Urinary bladder (tissue), 4 donors: ENCODE data around the gene MLYCD. TPM values are rescaled to one million over a fixed set of nuclear protein-coding genes. Genes with fewer than 3 reads are reported as not detected.
"Not testable (repeated sequence)": the region's sequence is repeated elsewhere in the genome, so short reads cannot be mapped to it uniquely, and the experiment has no call there.

Experiments
- DNase-seq: peaks from one replicate; pipeline ENCODE4 v3.0.0-alpha.2; 2015; ENCODE audit errors: extremely low spot score
- H3K27ac ChIP-seq: one replicate; pipeline ENCODE4 v1.5.1; 2013; ENCODE audit warnings: low read depth, mild to moderate bottlenecking, moderate library complexity
- H3K36me3 ChIP-seq: one replicate; pipeline ENCODE4 v1.6.1; 2013; ENCODE audit warnings: mild to moderate bottlenecking, moderate library complexity; ENCODE audit not compliant: insufficient read depth
- H3K4me1 ChIP-seq: one replicate; pipeline ENCODE4 v1.6.1; 2013; ENCODE audit warnings: mild to moderate bottlenecking, moderate library complexity; ENCODE audit not compliant: insufficient read depth
- H3K4me3 ChIP-seq: one replicate; pipeline ENCODE4 v1.5.1; 2013; ENCODE audit warnings: low read depth, low read length
- WGBS: extraction: QIAGEN DNeasy Blood & Tissue Kit; methylation state at CpG from one replicate; pipeline ENCODE4 v1.1.7; 2013; 5-methylcytosine and 5-hydroxymethylcytosine counted together
- polyA plus RNA-seq: library from polyadenylated mRNA; stranded (reverse); fragments of 200-250 nt; gene quantifications from one replicate; pipeline ENCODE4 v1.2.3, GENCODE V29; 2013
- total RNA-seq: library from RNA; depleted of rRNA; stranded (reverse); fragments of >200 nt; gene quantifications from one replicate; pipeline ENCODE4 v1.2.3, GENCODE V29; 2014
- donor health status: healthy with polysubstance abuse.
- donor health status: healthy.

Gene MLYCD
- total and polyA plus RNA-seq, 2 donors: 3.8 to 4.6 TPM

- Histone ChIP-seq H3K36me3 (no peaks in the 10 kb centered on the region), H3K27ac (no peak overlapping the region), H3K4me3 (no peak overlapping the region), H3K4me1 (no peaks in the 10 kb centered on the region)
- DNase-seq: no peak
- WGBS: 67% methylated on average over 12 of the region's 12 CpGs
Measured at GRCh38 chr16:83934684-83934977, 35.7 kb downstream of the MLYCD start.

DNA sequence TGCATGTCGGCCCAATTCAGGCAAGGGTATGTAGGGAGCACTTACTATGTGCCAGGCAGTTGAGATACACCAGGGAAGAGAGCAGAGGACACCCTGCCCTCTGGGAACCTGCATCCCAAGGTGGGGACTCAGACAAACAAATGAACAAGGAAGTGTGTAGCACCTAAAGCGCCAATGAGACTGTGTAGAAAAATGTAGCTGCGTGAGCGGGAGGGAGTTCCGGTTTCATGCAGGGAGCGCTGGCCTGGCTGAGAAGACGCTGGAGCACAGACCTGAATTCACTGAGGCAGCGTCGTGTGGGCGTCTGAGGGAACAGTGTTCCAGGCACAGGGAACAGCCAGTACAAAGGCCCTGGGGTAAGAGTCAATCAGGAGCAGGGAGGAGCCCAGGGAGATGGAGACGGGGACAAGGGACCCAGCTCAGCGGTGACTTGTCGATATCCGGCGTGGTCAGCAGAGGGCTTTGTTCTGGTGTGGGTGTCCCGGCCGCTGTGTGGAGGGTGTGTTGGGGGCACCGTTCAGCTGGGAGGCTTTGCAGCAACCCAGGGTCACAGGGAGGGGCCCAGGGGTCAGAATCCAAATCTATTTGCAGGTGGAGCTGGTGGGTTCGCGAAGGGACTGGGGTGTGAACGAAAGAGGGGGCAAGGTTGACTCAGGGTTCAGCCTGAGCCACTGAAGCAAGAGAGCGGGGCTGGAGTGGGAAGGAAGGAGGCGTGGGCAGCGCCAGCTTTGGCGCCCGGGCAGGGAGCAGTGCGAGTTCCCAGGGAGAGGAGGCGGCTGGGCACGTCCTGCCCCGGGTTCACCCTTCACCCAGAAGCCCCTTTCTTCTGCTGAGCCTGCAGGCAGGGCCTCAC, 36.3 kb downstream of the MLYCD start:
- no peak for DNase-seq
- H3K4me3 ChIP-seq: no peak overlapping the region
- no peaks in the 10 kb centered on the region for H3K36me3 ChIP-seq
- WGBS: 87% methylated on average over 30 of the region's 30 CpGs
- H3K27ac ChIP-seq: no peak overlapping the region
- H3K4me1 ChIP-seq: no peaks in the 10 kb centered on the region

- no peak overlapping the region for H3K4me3 ChIP-seq
- H3K27ac ChIP-seq: no peak overlapping the region
- 79% methylated on average over 10 of the region's 10 CpGs for WGBS
- no peak for DNase-seq
- no peaks in the 10 kb centered on the region for H3K36me3 ChIP-seq
- no peaks in the 10 kb centered on the region for H3K4me1 ChIP-seq
Measured at GRCh38 chr16:83935858-83936255, 36.9 kb downstream of the MLYCD start.

GRCh38 chr16:83936581-83937165, 37.8 kb downstream of the MLYCD start:
- 88% methylated on average over 19 of the region's 19 CpGs for WGBS
- H3K36me3 ChIP-seq: no peaks in the 10 kb centered on the region
- H3K27ac ChIP-seq: no peak overlapping the region
- no peak for DNase-seq
- no peaks in the 10 kb centered on the region for H3K4me1 ChIP-seq
- no peak overlapping the region for H3K4me3 ChIP-seq

GRCh38 chr16:83937267-83937666, 38.4 kb downstream of the MLYCD start:
- Histone ChIP-seq H3K36me3 (no peaks in the 10 kb centered on the region), H3K4me3 (no peak overlapping the region), H3K27ac (no peak overlapping the region), H3K4me1 (no peaks in the 10 kb centered on the region)
- 92% methylated on average over 2 of the region's 2 CpGs for WGBS
- no peak for DNase-seq

- 92% methylated on average over 18 of the region's 18 CpGs for WGBS
- no peaks in the 10 kb centered on the region for H3K36me3 ChIP-seq
- no peaks in the 10 kb centered on the region for H3K4me1 ChIP-seq
- H3K4me3 ChIP-seq: no peak overlapping the region
- H3K27ac ChIP-seq: no peak overlapping the region
- DNase-seq: no peak
Measured at GRCh38 chr16:83937922-83938885, 39.3 kb downstream of the MLYCD start.

DNA sequence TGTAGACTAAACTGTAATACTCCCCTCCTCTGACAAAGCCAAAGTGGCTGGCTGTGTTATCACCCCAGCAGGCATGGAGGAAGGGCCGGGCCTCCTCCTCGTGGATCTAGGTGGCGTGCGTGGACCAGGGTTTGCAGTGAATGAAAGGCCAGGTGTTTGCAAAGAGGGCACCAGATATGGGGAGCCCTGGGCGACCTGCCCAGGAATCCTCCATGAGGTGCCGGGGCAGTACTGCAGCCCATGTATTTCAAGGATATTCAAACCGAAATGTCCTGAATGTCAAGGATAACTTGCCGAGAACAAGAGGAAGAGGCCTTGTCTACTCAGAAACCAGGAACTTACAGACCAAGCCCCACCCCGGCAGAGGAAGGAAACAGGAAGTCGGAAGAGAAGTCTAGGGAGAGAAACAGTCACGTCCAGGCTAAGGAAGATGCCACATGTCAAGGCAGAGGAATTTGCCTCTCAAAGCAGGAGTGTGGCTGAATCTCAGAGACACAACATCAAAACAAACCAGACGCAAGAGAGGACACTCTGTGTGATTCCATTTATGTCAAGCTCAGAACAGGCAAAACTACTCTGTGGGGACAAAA, 40.4 kb downstream of the MLYCD start:
- no peaks in the 10 kb centered on the region for H3K36me3 ChIP-seq
- H3K4me1 ChIP-seq: no peaks in the 10 kb centered on the region
- H3K4me3 ChIP-seq: no peak overlapping the region
- H3K27ac ChIP-seq: no peak overlapping the region
- DNase-seq: no peak
- WGBS: 78% methylated on average over 12 of the region's 12 CpGs

GRCh38 chr16:83940119-83940518, 41.2 kb downstream of the MLYCD start:
- Histone ChIP-seq H3K36me3 (no peaks in the 10 kb centered on the region), H3K4me1 (no peaks in the 10 kb centered on the region), H3K27ac (no peak overlapping the region), H3K4me3 (no peak overlapping the region)
- WGBS: 66% methylated on average over 12 of the region's 12 CpGs
- DNase-seq: no peak

DNA sequence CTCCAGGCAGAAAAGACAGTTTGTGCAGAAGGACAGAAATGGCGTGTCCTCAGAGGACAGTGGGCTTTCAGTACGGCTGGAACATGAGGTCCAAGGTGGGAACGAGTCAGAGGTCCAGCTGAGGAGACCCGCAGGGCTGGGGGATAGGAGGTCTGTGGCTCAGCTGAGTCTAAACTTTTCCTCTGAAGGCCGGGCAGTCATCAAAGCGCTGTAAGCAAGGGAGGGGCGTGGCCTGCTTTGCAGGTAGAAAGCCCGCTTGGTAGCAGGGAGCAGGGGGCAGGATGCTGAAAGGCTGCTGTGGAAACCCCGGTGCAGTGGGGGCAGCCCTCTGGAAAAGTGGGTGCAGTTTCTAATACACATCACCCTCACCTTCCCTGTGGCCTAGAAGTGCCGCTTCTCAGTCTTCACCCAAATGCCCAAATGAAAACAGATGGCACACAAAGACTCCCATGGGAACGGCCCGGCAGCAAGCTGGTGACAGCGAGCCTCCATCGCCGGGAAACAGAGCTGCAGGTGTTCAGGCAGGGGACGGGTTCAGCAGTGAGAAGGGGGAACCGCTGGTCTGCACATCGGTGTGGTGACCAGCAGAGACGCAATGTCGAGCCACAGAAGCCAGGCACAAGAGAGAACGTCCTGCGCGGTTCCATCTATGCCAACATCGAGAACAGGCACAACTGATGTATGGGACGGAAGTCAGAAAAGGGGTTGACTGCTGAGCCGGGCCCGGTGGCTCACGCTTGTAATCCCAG, 41.9 kb downstream of the MLYCD start:
- Histone ChIP-seq H3K36me3 (no peaks in the 10 kb centered on the region), H3K4me1 (no peaks in the 10 kb centered on the region), H3K27ac (no peak overlapping the region), H3K4me3 (no peak overlapping the region)
- DNase-seq: no peak
- 74% methylated on average over 28 of the region's 28 CpGs for WGBS

DNA sequence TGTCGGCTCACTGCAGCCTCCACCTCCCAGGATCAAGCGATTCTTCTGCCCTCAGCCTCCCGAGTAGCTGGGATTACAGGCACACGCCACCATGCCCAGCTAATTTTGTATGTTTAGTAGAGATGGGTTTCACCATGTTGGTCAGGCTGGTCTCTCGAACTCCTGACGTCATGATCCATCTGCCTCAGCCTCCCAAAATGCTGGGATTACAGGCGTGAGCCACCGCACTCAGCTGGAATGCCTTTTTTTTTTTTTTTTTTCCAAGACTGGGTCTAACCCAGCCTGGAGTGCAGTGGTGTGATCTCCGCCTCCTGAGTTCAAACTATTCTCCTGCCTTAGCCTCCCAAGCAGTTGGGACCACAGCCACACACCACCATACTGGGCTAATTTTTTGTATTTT, 42.6 kb downstream of the MLYCD start:
- H3K36me3 ChIP-seq, H3K4me1 ChIP-seq, H3K4me3 ChIP-seq, H3K27ac ChIP-seq, DNase-seq: not testable (repeated sequence)
- WGBS: 97% methylated on average over 9 of the region's 9 CpGs

DNA sequence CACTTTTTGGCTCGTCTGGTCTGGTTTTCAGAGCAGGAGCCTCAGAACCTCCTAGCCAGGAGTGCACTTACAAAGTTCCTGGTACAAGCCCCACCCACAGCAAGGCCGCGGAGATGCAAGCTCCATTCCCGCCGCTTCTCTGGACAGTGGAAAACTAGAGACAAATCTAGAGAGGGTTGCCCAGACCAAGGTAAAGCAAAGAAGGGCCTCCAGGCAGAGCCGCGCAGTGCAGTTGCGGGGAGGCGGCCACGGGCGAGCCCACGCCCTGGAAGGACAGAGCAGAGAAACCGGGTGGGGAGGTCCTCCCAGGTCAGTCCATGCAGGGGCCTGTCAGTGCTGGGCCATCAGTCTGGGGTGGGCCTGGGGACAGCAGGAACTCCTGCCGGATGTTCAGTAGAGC, 43.2 kb downstream of the MLYCD start:
- H3K36me3 ChIP-seq: no peaks in the 10 kb centered on the region
- 84% methylated on average over 14 of the region's 14 CpGs for WGBS
- no peaks in the 10 kb centered on the region for H3K4me1 ChIP-seq
- no peak overlapping the region for H3K27ac ChIP-seq
- no peak overlapping the region for H3K4me3 ChIP-seq
- no peak for DNase-seq

DNA sequence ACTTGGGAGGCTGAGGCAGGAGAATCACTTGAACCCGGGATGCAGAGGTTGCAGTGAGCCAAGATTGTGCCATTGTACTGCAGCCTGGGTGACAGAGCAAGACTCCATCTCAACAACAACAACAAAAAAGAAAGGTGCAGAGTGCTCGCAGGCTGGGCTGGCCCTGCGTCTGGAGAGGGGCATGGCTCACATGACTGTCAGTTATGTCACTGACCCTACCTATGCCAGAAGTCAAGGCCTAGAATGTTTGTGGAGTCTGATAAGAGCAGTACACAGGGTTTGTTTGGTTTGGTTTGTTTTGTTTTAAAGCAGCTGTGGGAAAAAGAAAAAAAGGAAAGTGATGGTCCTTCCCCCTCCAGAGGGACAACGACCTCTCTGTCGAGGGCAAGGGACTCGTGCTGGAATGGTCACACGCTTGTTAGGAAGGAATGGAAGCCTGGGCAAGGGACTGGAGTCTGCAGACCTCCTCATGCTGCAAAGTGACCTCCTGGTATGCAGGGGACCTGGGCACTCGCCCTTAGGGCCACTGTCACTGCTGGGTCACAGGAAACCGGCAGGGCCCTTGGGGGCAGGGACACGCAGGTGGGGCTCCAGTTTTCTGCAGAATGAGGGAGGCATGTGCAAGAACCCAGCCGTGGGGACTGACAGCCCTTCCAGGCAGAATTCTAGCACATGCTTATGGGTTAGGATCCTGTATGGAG, 44.0 kb downstream of the MLYCD start:
- no peaks in the 10 kb centered on the region for H3K36me3 ChIP-seq
- WGBS: 72% methylated on average over 11 of the region's 11 CpGs
- H3K4me3 ChIP-seq: no peak overlapping the region
- DNase-seq: no peak
- no peaks in the 10 kb centered on the region for H3K4me1 ChIP-seq
- no peak overlapping the region for H3K27ac ChIP-seq
